ENCODE measurements around the gene COL12A1.

GRCh38 chr6:75145976-75146375, 59.9 kb downstream of the COL12A1 start:
- TF ChIP-seq, protein P1, sequence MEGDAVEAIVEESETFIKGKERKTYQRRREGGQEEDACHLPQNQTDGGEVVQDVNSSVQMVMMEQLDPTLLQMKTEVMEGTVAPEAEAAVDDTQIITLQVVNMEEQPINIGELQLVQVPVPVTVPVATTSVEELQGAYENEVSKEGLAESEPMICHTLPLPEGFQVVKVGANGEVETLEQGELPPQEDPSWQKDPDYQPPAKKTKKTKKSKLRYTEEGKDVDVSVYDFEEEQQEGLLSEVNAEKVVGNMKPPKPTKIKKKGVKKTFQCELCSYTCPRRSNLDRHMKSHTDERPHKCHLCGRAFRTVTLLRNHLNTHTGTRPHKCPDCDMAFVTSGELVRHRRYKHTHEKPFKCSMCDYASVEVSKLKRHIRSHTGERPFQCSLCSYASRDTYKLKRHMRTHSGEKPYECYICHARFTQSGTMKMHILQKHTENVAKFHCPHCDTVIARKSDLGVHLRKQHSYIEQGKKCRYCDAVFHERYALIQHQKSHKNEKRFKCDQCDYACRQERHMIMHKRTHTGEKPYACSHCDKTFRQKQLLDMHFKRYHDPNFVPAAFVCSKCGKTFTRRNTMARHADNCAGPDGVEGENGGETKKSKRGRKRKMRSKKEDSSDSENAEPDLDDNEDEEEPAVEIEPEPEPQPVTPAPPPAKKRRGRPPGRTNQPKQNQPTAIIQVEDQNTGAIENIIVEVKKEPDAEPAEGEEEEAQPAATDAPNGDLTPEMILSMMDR (conservative IDR thresholded peaks at IDR 0.05; ENCODE audit: low read depth in 2 of 2): peak; percentile 41 to 56
- TF ChIP-seq REST (IDR thresholded peaks at IDR 0.05; ENCODE audit: unreplicated experiment): no peak
- no peak for TF ChIP-seq EZH2 (IDR thresholded peaks at IDR 0.05; ENCODE audit: low read depth, unreplicated experiment)
- no peak for TF ChIP-seq EZH2phosphoT487 (IDR thresholded peaks at IDR 0.05; ENCODE audit: unreplicated experiment)
- TF ChIP-seq POLR2AphosphoS5 (IDR thresholded peaks at IDR 0.05; ENCODE audit: low read depth): no peak
- TF ChIP-seq JUNB (IDR thresholded peaks at IDR 0.05; ENCODE audit: unreplicated experiment): no peak
- no peak for TF ChIP-seq CREB1 (CRISPR knock-in tag; IDR thresholded peaks at IDR 0.05; ENCODE audit: low read depth)
- TF ChIP-seq NANOG (IDR thresholded peaks at IDR 0.05; ENCODE audit: borderline replicate concordance): no peak
- TF ChIP-seq, protein P2, sequence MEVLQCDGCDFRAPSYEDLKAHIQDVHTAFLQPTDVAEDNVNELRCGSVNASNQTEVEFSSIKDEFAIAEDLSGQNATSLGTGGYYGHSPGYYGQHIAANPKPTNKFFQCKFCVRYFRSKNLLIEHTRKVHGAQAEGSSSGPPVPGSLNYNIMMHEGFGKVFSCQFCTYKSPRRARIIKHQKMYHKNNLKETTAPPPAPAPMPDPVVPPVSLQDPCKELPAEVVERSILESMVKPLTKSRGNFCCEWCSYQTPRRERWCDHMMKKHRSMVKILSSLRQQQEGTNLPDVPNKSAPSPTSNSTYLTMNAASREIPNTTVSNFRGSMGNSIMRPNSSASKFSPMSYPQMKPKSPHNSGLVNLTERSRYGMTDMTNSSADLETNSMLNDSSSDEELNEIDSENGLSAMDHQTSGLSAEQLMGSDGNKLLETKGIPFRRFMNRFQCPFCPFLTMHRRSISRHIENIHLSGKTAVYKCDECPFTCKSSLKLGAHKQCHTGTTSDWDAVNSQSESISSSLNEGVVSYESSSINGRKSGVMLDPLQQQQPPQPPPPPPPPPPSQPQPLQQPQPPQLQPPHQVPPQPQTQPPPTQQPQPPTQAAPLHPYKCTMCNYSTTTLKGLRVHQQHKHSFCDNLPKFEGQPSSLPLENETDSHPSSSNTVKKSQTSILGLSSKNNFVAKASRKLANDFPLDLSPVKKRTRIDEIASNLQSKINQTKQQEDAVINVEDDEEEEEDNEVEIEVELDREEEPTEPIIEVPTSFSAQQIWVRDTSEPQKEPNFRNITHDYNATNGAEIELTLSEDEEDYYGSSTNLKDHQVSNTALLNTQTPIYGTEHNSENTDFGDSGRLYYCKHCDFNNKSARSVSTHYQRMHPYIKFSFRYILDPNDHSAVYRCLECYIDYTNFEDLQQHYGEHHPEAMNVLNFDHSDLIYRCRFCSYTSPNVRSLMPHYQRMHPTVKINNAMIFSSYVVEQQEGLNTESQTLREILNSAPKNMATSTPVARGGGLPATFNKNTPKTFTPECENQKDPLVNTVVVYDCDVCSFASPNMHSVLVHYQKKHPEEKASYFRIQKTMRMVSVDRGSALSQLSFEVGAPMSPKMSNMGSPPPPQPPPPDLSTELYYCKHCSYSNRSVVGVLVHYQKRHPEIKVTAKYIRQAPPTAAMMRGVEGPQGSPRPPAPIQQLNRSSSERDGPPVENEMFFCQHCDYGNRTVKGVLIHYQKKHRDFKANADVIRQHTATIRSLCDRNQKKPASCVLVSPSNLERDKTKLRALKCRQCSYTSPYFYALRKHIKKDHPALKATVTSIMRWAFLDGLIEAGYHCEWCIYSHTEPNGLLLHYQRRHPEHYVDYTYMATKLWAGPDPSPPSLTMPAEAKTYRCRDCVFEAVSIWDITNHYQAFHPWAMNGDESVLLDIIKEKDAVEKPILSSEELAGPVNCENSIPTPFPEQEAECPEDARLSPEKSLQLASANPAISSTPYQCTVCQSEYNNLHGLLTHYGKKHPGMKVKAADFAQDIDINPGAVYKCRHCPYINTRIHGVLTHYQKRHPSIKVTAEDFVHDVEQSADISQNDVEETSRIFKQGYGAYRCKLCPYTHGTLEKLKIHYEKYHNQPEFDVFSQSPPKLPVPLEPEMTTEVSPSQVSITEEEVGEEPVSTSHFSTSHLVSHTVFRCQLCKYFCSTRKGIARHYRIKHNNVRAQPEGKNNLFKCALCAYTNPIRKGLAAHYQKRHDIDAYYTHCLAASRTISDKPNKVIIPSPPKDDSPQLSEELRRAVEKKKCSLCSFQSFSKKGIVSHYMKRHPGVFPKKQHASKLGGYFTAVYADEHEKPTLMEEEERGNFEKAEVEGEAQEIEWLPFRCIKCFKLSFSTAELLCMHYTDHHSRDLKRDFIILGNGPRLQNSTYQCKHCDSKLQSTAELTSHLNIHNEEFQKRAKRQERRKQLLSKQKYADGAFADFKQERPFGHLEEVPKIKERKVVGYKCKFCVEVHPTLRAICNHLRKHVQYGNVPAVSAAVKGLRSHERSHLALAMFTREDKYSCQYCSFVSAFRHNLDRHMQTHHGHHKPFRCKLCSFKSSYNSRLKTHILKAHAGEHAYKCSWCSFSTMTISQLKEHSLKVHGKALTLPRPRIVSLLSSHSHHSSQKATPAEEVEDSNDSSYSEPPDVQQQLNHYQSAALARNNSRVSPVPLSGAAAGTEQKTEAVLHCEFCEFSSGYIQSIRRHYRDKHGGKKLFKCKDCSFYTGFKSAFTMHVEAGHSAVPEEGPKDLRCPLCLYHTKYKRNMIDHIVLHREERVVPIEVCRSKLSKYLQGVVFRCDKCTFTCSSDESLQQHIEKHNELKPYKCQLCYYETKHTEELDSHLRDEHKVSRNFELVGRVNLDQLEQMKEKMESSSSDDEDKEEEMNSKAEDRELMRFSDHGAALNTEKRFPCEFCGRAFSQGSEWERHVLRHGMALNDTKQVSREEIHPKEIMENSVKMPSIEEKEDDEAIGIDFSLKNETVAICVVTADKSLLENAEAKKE (CRISPR knock-in tag; IDR thresholded peaks at IDR 0.05): no peak
- TF ChIP-seq STAT1 (IDR thresholded peaks at IDR 0.05; ENCODE audit: unreplicated experiment): no peak
- TF ChIP-seq ZNF114 (CRISPR knock-in tag; IDR thresholded peaks at IDR 0.05): no peak
